Duodenal mucosa (tissue), 2 donors: ENCODE data around the gene PDZD4.

ENCODE experiments used
- H3K27ac ChIP-seq: one replicate; pipeline ENCODE4 v1.7.0; 2013; ENCODE audit warnings: low read depth, low read length
- H3K27me3 ChIP-seq, 2 donors: one replicate each; pipeline ENCODE4 v1.7.0; 2013; ENCODE audit warnings: low read length in 2 of 2, control low read depth in 1 of 2; ENCODE audit not compliant: insufficient read depth in 2 of 2, control insufficient read depth in 1 of 2
- H3K36me3 ChIP-seq, 2 donors: one replicate each; pipeline ENCODE4 v1.7.0; 2013; ENCODE audit warnings: low read length in 2 of 2, control low read depth in 1 of 2; ENCODE audit not compliant: insufficient read depth in 2 of 2, control insufficient read depth in 1 of 2
- H3K4me1 ChIP-seq, 2 donors: one replicate each; pipeline ENCODE4 v1.7.0; 2013; ENCODE audit warnings: low read length in 2 of 2, control low read depth in 1 of 2; ENCODE audit not compliant: insufficient read depth in 2 of 2, control insufficient read depth in 1 of 2
- H3K4me3 ChIP-seq, 2 donors: one replicate each; pipeline ENCODE4 v1.7.0; 2013; ENCODE audit warnings: low read length in 2 of 2, low read depth in 1 of 2
- H3K9ac ChIP-seq, 2 donors: one replicate each; pipeline ENCODE4 v1.7.0; 2013; ENCODE audit warnings: low read length in 2 of 2, low read depth in 1 of 2
- H3K9me3 ChIP-seq, 2 donors: one replicate each; pipeline ENCODE4 v1.7.0; 2013; ENCODE audit warnings: low read length in 2 of 2, control low read depth in 1 of 2; ENCODE audit not compliant: control insufficient read depth in 1 of 2

The PDZD4 gene

GRCh38 chrX:153866302-153867019 lies 36.1 kb upstream of the PDZD4 start:
- no peaks in the 10 kb centered on the region for H3K36me3 ChIP-seq

GRCh38 chrX:153865685-153866084 lies 35.3 kb upstream of the PDZD4 start:
- Histone ChIP-seq H3K4me1 (no peaks in the 10 kb centered on the region), H3K36me3 (no peaks in the 10 kb centered on the region), H3K27me3 (no peaks in the 10 kb centered on the region), H3K4me3 (no peak overlapping the region), H3K9me3 (no peaks in the 10 kb centered on the region), H3K27ac (no peak overlapping the region), H3K9ac (no peak overlapping the region)

More at GRCh38 chrX:153866302-153867019, 36.1 kb upstream of the PDZD4 start:
- Histone ChIP-seq H3K27me3 (no peaks in the 10 kb centered on the region), H3K4me3 (no peak overlapping the region), H3K27ac (no peak overlapping the region), H3K9ac (no peak overlapping the region), H3K4me1 (no peaks in the 10 kb centered on the region), H3K9me3 (no peaks in the 10 kb centered on the region)

GRCh38 chrX:153865321-153865580 lies 34.9 kb upstream of the PDZD4 start:
- H3K4me3 ChIP-seq, result no peak overlapping the region
- H3K27ac ChIP-seq, result no peak overlapping the region
- no peaks in the 10 kb centered on the region for H3K27me3 ChIP-seq
- H3K36me3 ChIP-seq, result no peaks in the 10 kb centered on the region
- no peaks in the 10 kb centered on the region for H3K4me1 ChIP-seq
- no peaks in the 10 kb centered on the region for H3K9me3 ChIP-seq
- H3K9ac ChIP-seq, result no peak overlapping the region

GRCh38 chrX:153864561-153865320 lies 34.4 kb upstream of the PDZD4 start:
- no peak overlapping the region for H3K27ac ChIP-seq
- no peak overlapping the region for H3K9ac ChIP-seq
- no peaks in the 10 kb centered on the region for H3K27me3 ChIP-seq
- no peaks in the 10 kb centered on the region for H3K36me3 ChIP-seq
- no peaks in the 10 kb centered on the region for H3K4me1 ChIP-seq
- H3K4me3 ChIP-seq, result no peak overlapping the region
- no peaks in the 10 kb centered on the region for H3K9me3 ChIP-seq

GRCh38 chrX:153864101-153864500 lies 33.8 kb upstream of the PDZD4 start:
- Histone ChIP-seq H3K9me3 (no peaks in the 10 kb centered on the region), H3K4me1 (no peaks in the 10 kb centered on the region), H3K36me3 (no peaks in the 10 kb centered on the region), H3K4me3 (no peak overlapping the region), H3K27me3 (no peaks in the 10 kb centered on the region), H3K27ac (no peak overlapping the region), H3K9ac (no peak overlapping the region)

- Histone ChIP-seq H3K4me3 (no peak overlapping the region), H3K4me1 (no peaks in the 10 kb centered on the region), H3K27ac (no peak overlapping the region), H3K9me3 (no peaks in the 10 kb centered on the region), H3K36me3 (no peaks in the 10 kb centered on the region), H3K27me3 (no peaks in the 10 kb centered on the region), H3K9ac (no peak overlapping the region)
Measured at GRCh38 chrX:153863251-153863991, 33.1 kb upstream of the PDZD4 start.

GRCh38 chrX:153862369-153863250 lies 32.3 kb upstream of the PDZD4 start:
- Histone ChIP-seq H3K9me3 (no peaks in the 10 kb centered on the region), H3K4me1 (no peaks in the 10 kb centered on the region), H3K27me3 (no peaks in the 10 kb centered on the region), H3K36me3 (no peaks in the 10 kb centered on the region), H3K4me3 (no peak overlapping the region), H3K9ac (no peak overlapping the region), H3K27ac (no peak overlapping the region)

GRCh38 chrX:153861733-153862310 lies 31.5 kb upstream of the PDZD4 start:
- H3K9ac ChIP-seq, result no peak overlapping the region
- H3K4me3 ChIP-seq, result no peak overlapping the region
- no peaks in the 10 kb centered on the region for H3K4me1 ChIP-seq
- H3K27me3 ChIP-seq, result no peaks in the 10 kb centered on the region
- no peak overlapping the region for H3K27ac ChIP-seq
- no peaks in the 10 kb centered on the region for H3K9me3 ChIP-seq
- no peaks in the 10 kb centered on the region for H3K36me3 ChIP-seq

GRCh38 chrX:153861151-153861550 lies 30.8 kb upstream of the PDZD4 start:
- Histone ChIP-seq H3K27ac (no peak overlapping the region), H3K27me3 (no peaks in the 10 kb centered on the region)

More at GRCh38 chrX:153861151-153861550, 30.8 kb upstream of the PDZD4 start:
- H3K4me3 ChIP-seq, result no peak overlapping the region
- no peaks in the 10 kb centered on the region for H3K9me3 ChIP-seq
- H3K9ac ChIP-seq, result no peak overlapping the region
- H3K4me1 ChIP-seq, result no peaks in the 10 kb centered on the region
- no peaks in the 10 kb centered on the region for H3K36me3 ChIP-seq
